ENCODE results near the gene PAX9.

Gene PAX9

GRCh38 chr14:36702474-36702873 is 40.8 kb downstream of the PAX9 start:
- no peak for DNase-seq (ENCODE audit: low read depth)
- no peak for TF ChIP-seq CTCF (IDR thresholded peaks at IDR 0.05; ENCODE audit: low read depth, low read length)
- no peak for TF ChIP-seq MAX (IDR thresholded peaks at IDR 0.05; ENCODE audit: low read depth, low read length)
- no peak for TF ChIP-seq MYC (IDR thresholded peaks at IDR 0.05; ENCODE audit: low read depth, low read length)
- no peak for TF ChIP-seq POLR2A (IDR thresholded peaks at IDR 0.05; ENCODE audit: extremely low read depth, insufficient read length)
- no peak overlapping the region for H3K4me3 ChIP-seq (ENCODE audit: low read depth, low read length)

- TF ChIP-seq POLR2A (IDR thresholded peaks at IDR 0.05; ENCODE audit: extremely low read depth, insufficient read length): no peak
- TF ChIP-seq MYC (IDR thresholded peaks at IDR 0.05; ENCODE audit: low read depth, low read length): no peak
- no peak for TF ChIP-seq CTCF (IDR thresholded peaks at IDR 0.05; ENCODE audit: low read depth, low read length)
- no peak for TF ChIP-seq MAX (IDR thresholded peaks at IDR 0.05; ENCODE audit: low read depth, low read length)
- no peak for DNase-seq (ENCODE audit: low read depth)
- H3K4me3 ChIP-seq (ENCODE audit: low read depth, low read length): no peak overlapping the region
Measured at GRCh38 chr14:36707570-36707969, 45.9 kb downstream of the PAX9 start.

- no peak for TF ChIP-seq MYC (IDR thresholded peaks at IDR 0.05; ENCODE audit: low read depth, low read length)
- no peak for TF ChIP-seq MAX (IDR thresholded peaks at IDR 0.05; ENCODE audit: low read depth, low read length)
- no peak for TF ChIP-seq CTCF (IDR thresholded peaks at IDR 0.05; ENCODE audit: low read depth, low read length)
- no peak for TF ChIP-seq POLR2A (IDR thresholded peaks at IDR 0.05; ENCODE audit: extremely low read depth, insufficient read length)
- no peak overlapping the region for H3K4me3 ChIP-seq (ENCODE audit: low read depth, low read length)
- no peak for DNase-seq (ENCODE audit: low read depth)
Measured at GRCh38 chr14:36713960-36714703, 52.5 kb downstream of the PAX9 start.

- TF ChIP-seq CTCF (IDR thresholded peaks at IDR 0.05; ENCODE audit: low read depth, low read length) (no peak), MAX (IDR thresholded peaks at IDR 0.05; ENCODE audit: low read depth, low read length) (no peak), MYC (IDR thresholded peaks at IDR 0.05; ENCODE audit: low read depth, low read length) (no peak), POLR2A (IDR thresholded peaks at IDR 0.05; ENCODE audit: extremely low read depth, insufficient read length) (no peak)
- DNase-seq (ENCODE audit: low read depth): no peak
- no peak overlapping the region for H3K4me3 ChIP-seq (ENCODE audit: low read depth, low read length)
Measured at GRCh38 chr14:36716614-36717184, 55.0 kb downstream of the PAX9 start.

- no peak for TF ChIP-seq CTCF (IDR thresholded peaks at IDR 0.05; ENCODE audit: low read depth, low read length)
- TF ChIP-seq POLR2A (IDR thresholded peaks at IDR 0.05; ENCODE audit: extremely low read depth, insufficient read length): no peak
- TF ChIP-seq MYC (IDR thresholded peaks at IDR 0.05; ENCODE audit: low read depth, low read length): no peak
- TF ChIP-seq MAX (IDR thresholded peaks at IDR 0.05; ENCODE audit: low read depth, low read length): no peak
- no peak for DNase-seq (ENCODE audit: low read depth)
Measured at GRCh38 chr14:36717363-36717762, 55.7 kb downstream of the PAX9 start.

More at GRCh38 chr14:36717363-36717762, 55.7 kb downstream of the PAX9 start:
- no peak overlapping the region for H3K4me3 ChIP-seq (ENCODE audit: low read depth, low read length)

All from NB4 (cell line).